ENCODE measurements around the gene GALNT9. TPM values are rescaled to one million over a fixed set of nuclear protein-coding genes. Genes with fewer than 3 reads are reported as not detected.

GALNT9 gene
- total RNA-seq = 0.51 TPM in 1 of 2 replicates, not detected in the other

DNA sequence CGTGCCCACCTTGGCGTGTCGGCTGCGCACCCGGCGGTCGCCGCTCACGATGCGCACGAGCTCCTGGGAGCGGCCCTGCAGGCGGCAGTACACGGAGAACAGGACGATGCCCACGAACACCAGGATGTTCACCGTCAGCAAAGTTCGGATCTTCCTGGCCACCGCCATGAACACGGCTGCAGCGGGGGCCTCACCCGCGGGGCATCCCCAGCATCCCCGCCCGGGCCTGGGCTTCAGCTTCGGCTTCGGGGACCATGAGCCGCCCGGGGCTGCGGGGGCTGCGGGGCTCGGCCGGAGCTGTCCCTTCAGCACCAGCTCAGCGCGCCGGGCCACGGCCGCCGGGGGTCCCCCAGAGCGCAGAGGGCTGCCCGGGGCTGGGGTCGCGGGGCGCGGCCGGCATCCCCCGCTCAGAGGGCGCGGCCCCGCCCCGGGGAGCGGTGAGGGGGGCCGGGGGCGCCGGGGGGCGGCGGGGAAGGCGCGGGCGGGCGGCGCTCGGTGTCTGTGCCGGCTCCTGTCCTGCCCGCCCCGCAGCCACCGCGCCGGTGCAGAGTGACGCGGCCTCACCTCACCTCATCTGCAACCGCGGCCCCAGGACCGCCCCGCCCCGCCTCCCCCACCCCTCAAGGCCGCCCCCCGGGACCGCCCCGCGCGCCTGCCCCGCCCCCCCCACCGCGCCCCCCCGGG is at the start of gene GALNT9:
GALNT9 (minus strand) TSS at position 554 of the 684 bp plus-strand sequence; CDS start at position 168, 386 bp downstream.

Other genes starting within 250 kb of the GALNT9 start
- 10.1 and 12.5 TPM in 2 replicates for gene DDX51, start 185.3 kb downstream of the GALNT9 start, total RNA-seq
- 22.6 and 51.0 TPM in 2 replicates for gene NOC4L, start 185.1 kb downstream of the GALNT9 start, total RNA-seq
- 25.1 and 32.9 TPM in 2 replicates for gene FBRSL1, start 160.6 kb upstream of the GALNT9 start, total RNA-seq